Neuron (in vitro differentiated cells): Measurements from ENCODE around the gene GIGYF1.

Source experiments
- H2AFZ ChIP-seq: one replicate; pipeline ENCODE4 v1.6.1; 2013; ENCODE audit warnings: low read depth, mild to moderate bottlenecking, inconsistent platforms, low read length, moderate library complexity
- H3K27me3 ChIP-seq: one replicate; pipeline ENCODE4 v1.6.1; 2013; ENCODE audit warnings: low read length; ENCODE audit not compliant: insufficient read depth
- H3K36me3 ChIP-seq: one replicate; pipeline ENCODE4 v1.6.1; 2013; ENCODE audit warnings: low read length; ENCODE audit not compliant: insufficient read depth
- H3K4me1 ChIP-seq: one replicate; pipeline ENCODE4 v1.6.1; 2013; ENCODE audit warnings: low read length; ENCODE audit not compliant: insufficient read depth
- H3K4me3 ChIP-seq: 2 replicates; pipeline ENCODE4 v1.5.1; 2013; ENCODE audit warnings: mild to moderate bottlenecking, low read length, moderate library complexity
- H3K9me3 ChIP-seq: one replicate; pipeline ENCODE4 v1.6.1; 2013; ENCODE audit warnings: low read length

Gene GIGYF1

DNA sequence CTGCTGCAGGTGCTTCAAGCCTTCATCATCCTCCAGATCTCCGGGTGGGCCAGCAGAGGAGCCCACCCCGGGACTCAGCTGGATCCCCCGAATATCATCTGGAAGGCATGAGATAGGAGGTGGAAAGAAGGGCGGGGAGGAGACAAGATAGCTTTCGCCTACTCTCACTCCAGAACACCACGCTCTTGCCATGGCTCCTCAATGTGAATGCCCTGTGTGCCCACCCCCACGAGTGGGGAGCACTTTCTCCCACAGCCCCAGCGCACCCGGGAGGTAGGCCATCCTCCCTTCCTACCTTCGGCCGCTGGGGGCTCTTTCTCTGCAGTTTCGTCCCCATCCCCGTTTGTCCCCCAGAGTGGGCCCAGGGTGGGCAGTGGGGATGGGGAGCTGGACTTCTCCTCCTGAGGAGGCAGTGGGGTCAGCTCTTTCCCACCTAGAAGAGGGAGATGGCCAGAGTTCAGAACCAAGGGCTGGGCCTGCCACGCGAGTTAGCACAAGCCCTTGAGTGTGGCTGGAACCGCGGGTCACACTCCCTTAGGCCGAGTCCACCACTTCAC is 8.9 kb downstream of the GIGYF1 start:
- Histone ChIP-seq H3K36me3 (peaks cover 86% of the 10 kb centered on the region), H3K4me3 (no peak overlapping the region), H3K9me3 (no peaks in the 10 kb centered on the region), H3K27me3 (no peaks in the 10 kb centered on the region), H2AFZ (no peak overlapping the region), H3K4me1 (no peaks in the 10 kb centered on the region)

- Histone ChIP-seq H3K4me3 (no peak overlapping the region), H3K36me3 (peaks cover 89% of the 10 kb centered on the region), H3K9me3 (no peaks in the 10 kb centered on the region), H2AFZ (no peak overlapping the region), H3K27me3 (no peaks in the 10 kb centered on the region), H3K4me1 (no peaks in the 10 kb centered on the region)
These were observed 9.5 kb downstream of the GIGYF1 start for GRCh38 chr7:100684534-100685042.

DNA sequence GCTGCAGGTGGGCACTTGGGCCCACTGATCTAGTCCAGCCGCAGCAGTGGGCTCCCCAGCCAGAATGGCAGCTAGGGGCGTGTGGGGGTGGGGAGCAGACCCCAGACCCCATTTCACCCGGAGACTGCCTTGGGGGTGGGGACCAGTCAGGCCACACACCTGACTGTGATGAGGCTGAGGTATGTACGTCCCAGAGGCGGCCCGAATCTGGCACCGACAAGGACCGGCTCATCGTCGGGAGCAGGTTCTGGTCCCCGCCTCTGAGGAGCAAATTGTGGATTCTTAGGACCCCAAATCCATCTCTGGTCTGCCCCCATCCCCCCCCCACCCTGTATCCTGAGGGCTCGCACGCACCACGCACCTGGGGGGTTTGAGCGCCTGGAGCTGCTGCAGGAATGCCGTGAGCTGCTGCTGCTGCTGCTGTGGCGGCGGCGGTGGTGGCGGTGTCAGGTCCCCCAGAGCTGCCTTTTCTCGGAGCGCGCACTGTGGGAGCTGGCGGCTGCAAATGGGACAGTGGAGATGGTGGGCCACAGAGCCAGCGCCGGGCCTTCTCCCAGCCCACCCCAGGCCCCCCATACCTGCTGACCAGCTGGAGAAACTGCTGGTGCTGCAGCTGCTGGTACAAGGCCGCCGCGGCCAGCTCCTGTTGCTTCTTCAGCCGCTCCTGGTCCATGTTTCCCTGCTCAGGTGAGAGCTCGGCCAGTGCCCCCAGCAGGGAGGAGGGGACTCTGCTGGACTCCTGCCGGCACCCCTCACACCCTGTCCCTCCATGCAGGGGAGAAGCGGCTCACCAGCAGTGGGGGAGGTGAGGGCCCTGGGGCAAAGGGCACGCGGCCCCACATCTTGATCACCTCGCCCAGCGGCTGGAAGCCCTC is 10.2 kb downstream of the GIGYF1 start:
- H3K36me3 ChIP-seq: peaks cover 89% of the 10 kb centered on the region
- no peak overlapping the region for H2AFZ ChIP-seq
- no peaks in the 10 kb centered on the region for H3K9me3 ChIP-seq
- no peak overlapping the region for H3K4me3 ChIP-seq
- no peaks in the 10 kb centered on the region for H3K27me3 ChIP-seq
- H3K4me1 ChIP-seq: no peaks in the 10 kb centered on the region

GRCh38 chr7:100682991-100683658 is 10.9 kb downstream of the GIGYF1 start:
- no peaks in the 10 kb centered on the region for H3K9me3 ChIP-seq
- no peak overlapping the region for H2AFZ ChIP-seq
- H3K4me3 ChIP-seq: no peak overlapping the region
- no peaks in the 10 kb centered on the region for H3K4me1 ChIP-seq
- H3K27me3 ChIP-seq: no peaks in the 10 kb centered on the region
- peaks cover 89% of the 10 kb centered on the region for H3K36me3 ChIP-seq

- no peaks in the 10 kb centered on the region for H3K27me3 ChIP-seq
- H3K4me3 ChIP-seq: no peak overlapping the region
- H3K9me3 ChIP-seq: no peaks in the 10 kb centered on the region
- H3K36me3 ChIP-seq: peaks cover 90% of the 10 kb centered on the region
- H2AFZ ChIP-seq: no peak overlapping the region
- H3K4me1 ChIP-seq: no peaks in the 10 kb centered on the region
These were observed 11.8 kb downstream of the GIGYF1 start for GRCh38 chr7:100682228-100682741.

- H3K36me3 ChIP-seq: peaks cover 91% of the 10 kb centered on the region
- H3K27me3 ChIP-seq: no peaks in the 10 kb centered on the region
- no peak overlapping the region for H3K4me3 ChIP-seq
- H2AFZ ChIP-seq: no peak overlapping the region
- H3K9me3 ChIP-seq: no peaks in the 10 kb centered on the region
- H3K4me1 ChIP-seq: no peaks in the 10 kb centered on the region
These were observed 12.4 kb downstream of the GIGYF1 start for GRCh38 chr7:100681491-100682227.

DNA sequence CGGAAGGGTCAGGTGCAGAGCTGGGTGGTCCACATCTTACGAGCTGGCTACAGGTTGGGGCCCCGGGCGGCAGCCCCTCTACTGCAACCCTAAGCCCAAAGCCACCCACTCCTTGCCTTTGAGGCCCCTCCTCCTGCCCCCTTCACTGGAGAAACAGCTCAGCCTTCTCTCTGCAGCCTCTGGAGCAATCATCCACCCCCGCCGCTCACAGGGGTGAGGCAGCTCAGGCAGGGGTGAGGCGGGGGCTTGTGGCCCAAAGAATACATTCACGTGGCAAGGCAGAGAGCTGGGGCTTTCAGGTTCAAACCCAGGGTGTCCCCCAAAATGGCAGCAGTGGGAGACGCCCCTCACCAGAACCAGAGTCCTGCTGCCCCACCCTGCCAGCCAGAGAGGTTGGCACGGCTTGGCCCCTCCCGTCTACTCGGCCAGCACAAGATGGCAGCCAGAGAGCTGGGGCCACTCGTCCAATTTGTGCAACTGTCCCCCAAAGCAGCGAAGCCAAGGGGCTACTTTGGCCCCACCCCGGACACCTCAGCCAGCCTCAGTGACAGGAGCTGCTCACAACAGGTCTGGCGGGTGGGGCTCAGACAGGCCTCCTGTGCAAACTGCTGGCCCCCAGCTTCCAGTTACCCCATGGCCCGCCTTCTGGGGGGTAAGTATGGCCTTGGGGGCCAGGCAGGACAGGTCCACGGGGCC is 13.3 kb downstream of the GIGYF1 start:
- Histone ChIP-seq H2AFZ (no peak overlapping the region), H3K4me3 (no peak overlapping the region), H3K36me3 (peaks cover 83% of the 10 kb centered on the region), H3K27me3 (no peaks in the 10 kb centered on the region), H3K4me1 (peaks cover 6% of the 10 kb centered on the region), H3K9me3 (no peaks in the 10 kb centered on the region)

- H3K9me3 ChIP-seq: no peaks in the 10 kb centered on the region
- H3K4me3 ChIP-seq: no peak overlapping the region
- H3K27me3 ChIP-seq: no peaks in the 10 kb centered on the region
- H3K4me1 ChIP-seq: peaks cover 6% of the 10 kb centered on the region
- no peak overlapping the region for H2AFZ ChIP-seq
- H3K36me3 ChIP-seq: peaks cover 76% of the 10 kb centered on the region
These were observed 14.0 kb downstream of the GIGYF1 start for GRCh38 chr7:100679927-100680575.

DNA sequence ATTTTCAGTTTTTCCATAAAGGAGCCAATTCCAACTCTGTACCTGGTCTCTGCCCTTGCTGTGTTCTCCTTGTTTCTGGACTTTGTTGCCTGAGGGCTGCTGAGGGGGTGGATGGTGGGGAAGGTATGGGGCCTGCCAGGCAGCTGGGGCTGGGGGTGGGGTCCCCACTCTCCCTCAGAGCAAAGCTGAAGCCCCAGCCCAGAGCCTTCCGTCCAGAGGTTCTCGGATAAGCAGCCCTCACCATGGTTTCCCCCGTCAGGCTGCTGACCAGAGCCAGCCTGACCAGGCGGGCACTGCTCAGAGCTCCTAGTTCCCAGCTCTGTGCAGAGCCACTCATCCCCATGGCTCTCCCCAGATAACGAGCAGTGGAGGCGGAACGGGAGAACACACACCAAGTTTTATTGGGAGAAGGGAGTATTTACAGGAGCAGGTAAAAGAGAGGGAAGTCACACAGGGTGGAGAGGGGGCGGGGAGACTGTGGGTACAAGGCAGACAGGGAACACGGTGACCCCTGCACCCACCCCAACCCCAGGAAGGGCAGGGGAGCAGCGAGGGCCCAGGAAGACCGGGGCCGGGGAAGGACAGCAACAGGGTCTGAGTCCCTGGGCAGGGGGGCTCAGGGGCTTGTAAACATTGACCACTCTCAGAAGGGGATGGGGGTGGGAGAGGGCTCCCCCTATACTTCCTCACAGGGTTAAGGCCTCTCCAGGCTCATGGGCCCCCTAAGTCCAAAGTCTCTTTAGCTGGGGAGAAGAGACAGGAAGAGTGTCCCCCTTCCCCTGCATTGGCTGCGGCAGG is 14.7 kb downstream of the GIGYF1 start:
- Histone ChIP-seq H3K27me3 (no peaks in the 10 kb centered on the region), H3K36me3 (peaks cover 69% of the 10 kb centered on the region), H3K4me3 (no peak overlapping the region)

DNA sequence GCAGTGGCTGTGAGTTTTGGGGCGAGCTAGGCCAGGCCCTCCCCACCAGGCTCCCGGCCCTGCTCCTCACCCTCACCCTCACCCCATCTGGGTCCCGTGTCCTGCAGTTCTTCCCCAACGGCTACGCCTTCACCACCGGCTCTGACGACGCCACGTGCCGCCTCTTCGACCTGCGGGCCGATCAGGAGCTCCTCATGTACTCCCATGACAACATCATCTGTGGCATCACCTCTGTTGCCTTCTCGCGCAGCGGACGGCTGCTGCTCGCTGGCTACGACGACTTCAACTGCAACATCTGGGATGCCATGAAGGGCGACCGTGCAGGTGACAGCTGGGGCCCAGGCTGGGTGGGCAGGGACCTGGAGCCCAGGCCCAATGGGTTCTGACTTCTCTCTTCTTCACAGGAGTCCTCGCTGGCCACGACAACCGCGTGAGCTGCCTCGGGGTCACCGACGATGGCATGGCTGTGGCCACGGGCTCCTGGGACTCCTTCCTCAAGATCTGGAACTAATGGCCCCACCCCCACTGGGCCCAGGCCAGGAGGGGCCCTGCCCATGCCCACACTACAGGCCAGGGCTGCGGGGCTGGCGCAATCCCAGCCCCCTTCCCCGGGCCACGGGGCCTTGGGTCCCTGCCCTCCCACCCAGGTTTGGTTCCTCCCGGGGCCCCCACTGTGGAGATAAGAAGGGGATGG is 15.6 kb downstream of the GIGYF1 start:
- Histone ChIP-seq H3K4me1 (peaks cover 6% of the 10 kb centered on the region), H3K4me3 (no peak overlapping the region), H2AFZ (no peak overlapping the region), H3K36me3 (peaks cover 63% of the 10 kb centered on the region), H3K27me3 (no peaks in the 10 kb centered on the region), H3K9me3 (no peaks in the 10 kb centered on the region)

More for the DNA sequence above, 14.7 kb downstream of the GIGYF1 start:
- peaks cover 6% of the 10 kb centered on the region for H3K4me1 ChIP-seq
- no peaks in the 10 kb centered on the region for H3K9me3 ChIP-seq
- H2AFZ ChIP-seq: no peak overlapping the region
